Neural cell (in vitro differentiated cells): ENCODE measurements around the gene ONECUT1.

ENCODE experiments used
- EZH2 ChIP-seq: fragments of 200-600, 300-800 bp; shearing (Covaris generic), sonication (generic); IDR thresholded peaks from 2 replicates; pipeline ENCODE4 v1.6.1; 2014; ENCODE audit warnings: antibody characterized with exemption, low read length, borderline replicate concordance, mild to moderate bottlenecking; ENCODE audit not compliant: insufficient read depth, poor library complexity, severe bottlenecking
- REST ChIP-seq: IDR thresholded peaks from 2 replicates; pipeline ENCODE4 v1.6.1; 2012; ENCODE audit warnings: borderline replicate concordance
- TAF1 ChIP-seq: IDR thresholded peaks from 2 replicates; pipeline ENCODE4 v1.6.1; 2012; ENCODE audit warnings: low read depth

GRCh38 chr15:52790169-52790708 is at the start of gene ONECUT1:
- TF ChIP-seq REST (no peak), EZH2 (no peak), TAF1 (no peak)
